H9 (cell line): Measurements from ENCODE around the gene TPD52L2. TPM values are rescaled to one million over a fixed set of nuclear protein-coding genes. Genes with fewer than 3 reads are reported as not detected.

Experiments
- DNase-seq: peaks from one replicate; pipeline ENCODE4 v3.0.0-alpha.2; 2017
- H2AFZ ChIP-seq: one replicate; pipeline ENCODE4 v1.6.1; 2013; ENCODE audit warnings: mild to moderate bottlenecking, low read length, control low read depth, moderate library complexity
- H2AK5ac ChIP-seq: 2 replicates; pipeline ENCODE4 v1.6.1; 2013; ENCODE audit warnings: low read length, control low read depth, mixed read lengths; ENCODE audit not compliant: insufficient read length
- H2BK120ac ChIP-seq: one replicate; pipeline ENCODE4 v1.6.1; 2013; ENCODE audit warnings: low read depth, mild to moderate bottlenecking, low read length, control low read depth, inconsistent platforms; ENCODE audit not compliant: poor library complexity, severe bottlenecking
- H2BK12ac ChIP-seq: 2 replicates; pipeline ENCODE4 v1.6.1; 2013; ENCODE audit warnings: low read length, control low read depth, mixed read lengths, low read depth; ENCODE audit not compliant: insufficient read length
- H2BK15ac ChIP-seq: 2 replicates; pipeline ENCODE4 v1.6.1; 2013; ENCODE audit warnings: low read depth, low read length, control low read depth
- H2BK20ac ChIP-seq: one replicate; pipeline ENCODE4 v1.6.1; 2013; ENCODE audit warnings: low read depth, mild to moderate bottlenecking, low read length, control low read depth, inconsistent platforms; ENCODE audit not compliant: poor library complexity, severe bottlenecking
- H2BK5ac ChIP-seq: 2 replicates; pipeline ENCODE4 v1.6.1; 2013; ENCODE audit warnings: low read length, control low read depth, mixed read lengths; ENCODE audit not compliant: insufficient read length
- H3K14ac ChIP-seq: 2 replicates; pipeline ENCODE4 v1.6.1; 2013; ENCODE audit warnings: low read length, control low read depth; ENCODE audit not compliant: insufficient read depth
- H3K18ac ChIP-seq: 2 replicates; pipeline ENCODE4 v1.6.1; 2013; ENCODE audit warnings: low read depth, mild to moderate bottlenecking, mixed read lengths, low read length, control low read depth; ENCODE audit not compliant: insufficient read length
- H3K23ac ChIP-seq: 2 replicates; pipeline ENCODE4 v1.6.1; 2013; ENCODE audit warnings: low read length, control low read depth, mixed read lengths, low read depth; ENCODE audit not compliant: insufficient read length
- H3K23me2 ChIP-seq: 2 replicates; pipeline ENCODE4 v1.6.1; 2013; ENCODE audit warnings: low read depth, mild to moderate bottlenecking, mixed read lengths, low read length, control low read depth; ENCODE audit not compliant: insufficient read length, poor library complexity, severe bottlenecking
- H3K27ac ChIP-seq: 2 replicates; pipeline ENCODE4 v1.5.1; 2013; ENCODE audit warnings: low read length, control low read depth, mixed read lengths, low read depth; ENCODE audit not compliant: insufficient read length
- H3K27me3 ChIP-seq: 2 replicates; pipeline ENCODE4 v1.6.1; 2013; ENCODE audit warnings: low read length, control low read depth, inconsistent platforms; ENCODE audit not compliant: insufficient read depth
- H3K4ac ChIP-seq: 2 replicates; pipeline ENCODE4 v1.6.1; 2013; ENCODE audit warnings: low read depth, mild to moderate bottlenecking, control low read depth, inconsistent platforms, low read length, moderate library complexity
- H3K4me1 ChIP-seq: 2 replicates; pipeline ENCODE4 v1.6.1; 2013; ENCODE audit warnings: low read length, control low read depth, inconsistent platforms; ENCODE audit not compliant: insufficient read depth
- H3K4me2 ChIP-seq: 2 replicates; pipeline ENCODE4 v1.6.1; 2013; ENCODE audit warnings: low read length, control low read depth, mixed read lengths; ENCODE audit not compliant: insufficient read length, insufficient read depth
- H3K56ac ChIP-seq: 2 replicates; pipeline ENCODE4 v1.6.1; 2013; ENCODE audit warnings: low read depth, mild to moderate bottlenecking, mixed read lengths, low read length, control low read depth; ENCODE audit not compliant: insufficient read length
- H3K79me1 ChIP-seq: 2 replicates; pipeline ENCODE4 v1.6.1; 2013; ENCODE audit warnings: low read depth, mild to moderate bottlenecking, moderate library complexity, low read length, control low read depth, inconsistent platforms; ENCODE audit not compliant: insufficient read depth, poor library complexity, severe bottlenecking
- H3K79me2 ChIP-seq: 2 replicates; pipeline ENCODE4 v1.6.1; 2013; ENCODE audit warnings: low read length, control low read depth, inconsistent platforms; ENCODE audit not compliant: insufficient read depth
- H3K9ac ChIP-seq: 2 replicates; pipeline ENCODE4 v1.6.1; 2013; ENCODE audit warnings: low read length, control low read depth, mixed read lengths; ENCODE audit not compliant: insufficient read length; ENCODE audit errors: extremely low read depth
- H3K9me3 ChIP-seq: one replicate; pipeline ENCODE4 v1.6.1; 2013; ENCODE audit warnings: low read depth, low read length, inconsistent platforms; ENCODE audit not compliant: control insufficient read depth
- H3T11ph ChIP-seq: one replicate; pipeline ENCODE4 v1.6.1; 2013; ENCODE audit warnings: mild to moderate bottlenecking, low read length, control low read depth, inconsistent platforms
- H4K20me1 ChIP-seq: one replicate; pipeline ENCODE4 v1.6.1; 2013; ENCODE audit not compliant: control insufficient read depth, insufficient read length, insufficient read depth
- H4K5ac ChIP-seq: 2 replicates; pipeline ENCODE4 v1.6.1; 2013; ENCODE audit warnings: low read depth, mild to moderate bottlenecking, mixed read lengths, low read length, control low read depth; ENCODE audit not compliant: insufficient read length
- H4K8ac ChIP-seq: replicated peaks from 2 replicates; pipeline ENCODE4 v1.6.1; 2013; ENCODE audit warnings: low read length, control low read depth, mixed read lengths, low read depth; ENCODE audit not compliant: insufficient read length
- H4K91ac ChIP-seq: 2 replicates; pipeline ENCODE4 v1.6.1; 2013; ENCODE audit warnings: low read depth, mild to moderate bottlenecking, moderate library complexity, mixed read lengths, low read length, control low read depth; ENCODE audit not compliant: insufficient read length
- H3K27ac Mint-ChIP-seq, 3 experiments: 2 replicates in 2 of 3; 3 replicates in 1 of 3; pipeline ENCODE4 v1.8.0; 2020 to 2021; ENCODE audit warnings: mixed read lengths in 3 of 3, mild to moderate bottlenecking in 1 of 3, moderate library complexity in 1 of 3
- H3K27me3 Mint-ChIP-seq: 2 replicates; pipeline ENCODE4 v1.8.0; 2021; ENCODE audit warnings: low read depth, mild to moderate bottlenecking, moderate library complexity, mixed read lengths
- H3K36me3 Mint-ChIP-seq, 3 experiments: 2 replicates in 2 of 3; 3 replicates in 1 of 3; pipeline ENCODE4 v1.8.0; 2020 to 2021; ENCODE audit warnings: low read depth in 3 of 3, mixed read lengths in 3 of 3; ENCODE audit not compliant: insufficient read depth in 1 of 3
- H3K4me1 Mint-ChIP-seq, 2 experiments: 2 replicates each; pipeline ENCODE4 v1.8.0; 2020; ENCODE audit warnings: mixed read lengths in 2 of 2
- H3K4me3 Mint-ChIP-seq, 2 experiments: 2 replicates in 1 of 2; 3 replicates in 1 of 2; pipeline ENCODE4 v1.8.0; 2020 to 2021; ENCODE audit warnings: mild to moderate bottlenecking in 2 of 2, mixed read lengths in 2 of 2, moderate library complexity in 1 of 2
- H3K9me3 Mint-ChIP-seq, 2 experiments: 2 replicates in 1 of 2; 3 replicates in 1 of 2; pipeline ENCODE4 v1.8.0; 2020; ENCODE audit warnings: mild to moderate bottlenecking in 2 of 2, mixed read lengths in 2 of 2, moderate library complexity in 1 of 2
- WGBS: extraction: QIAGEN DNeasy Blood & Tissue Kit; methylation state at CpG from one replicate; pipeline ENCODE4 v1.1.7; 2013; ENCODE audit warnings: missing lambda C conversion rate, low lambda C conversion rate, mixed read lengths; ENCODE audit not compliant: insufficient read length; ENCODE audit errors: extremely low coverage; 5-methylcytosine and 5-hydroxymethylcytosine counted together
- total RNA-seq: library from RNA; stranded (reverse); gene quantifications from 2 replicates; pipeline ENCODE4 v1.2.1, GENCODE V29; 2021
- TF ChIP-seq, protein P1 (sequence below): fragments of 200-600 bp; sonication (generic); conservative IDR thresholded peaks from 3 replicates; pipeline ENCODE4 v1.8.0; 2021; ENCODE audit warnings: antibody characterized with exemption, mild to moderate bottlenecking

TPD52L2 gene
- total RNA-seq, 1 experiment from 2014 or later, result 94.1 TPM

DNA sequence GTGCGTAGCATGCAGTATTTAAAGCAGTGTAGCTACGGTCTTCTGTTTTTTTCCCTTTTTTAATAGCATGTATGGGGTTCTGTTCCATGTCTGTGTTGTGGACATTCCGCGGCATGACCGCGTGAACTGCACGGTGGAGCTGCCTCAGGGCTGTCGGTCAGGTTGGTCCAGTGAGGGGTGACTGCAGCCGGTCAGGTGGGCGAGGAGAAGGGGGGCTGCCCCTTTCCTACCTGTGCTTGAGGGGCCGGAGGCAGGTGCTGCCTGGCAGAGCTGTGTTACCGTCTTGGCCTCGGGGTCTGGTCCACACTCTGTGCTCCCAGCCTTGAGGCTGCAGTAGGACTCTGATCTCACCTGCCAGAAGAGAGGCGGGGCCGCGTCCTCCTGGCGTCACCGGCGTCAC is 66.7 kb downstream of the TPD52L2 start:
- Histone ChIP-seq H3K18ac (no peak overlapping the region), H2BK15ac (no peak overlapping the region), H2BK12ac (no peak overlapping the region), H2AK5ac (no peak overlapping the region), H3K23ac (no peak overlapping the region), H3K56ac (no peak overlapping the region), H3K27me3 (no peaks in the 10 kb centered on the region), H3T11ph (no peak overlapping the region), H3K9me3 (no peaks in the 10 kb centered on the region), H2BK20ac (no peak overlapping the region), H3K79me2 (0 out of 2 replicates have a peak, but pooled peaks cover 4% of the 10 kb centered on the region), H4K5ac (no peak overlapping the region), H2BK120ac (no peak overlapping the region), H3K23me2 (no peaks in the 10 kb centered on the region), H3K27ac (no peak overlapping the region), H3K4me2 (no peak overlapping the region), H2AFZ (no peak overlapping the region), H4K20me1 (no peaks in the 10 kb centered on the region), H2BK5ac (no peak overlapping the region), H3K4me1 (no peaks in the 10 kb centered on the region), H3K4ac (no peak overlapping the region), H4K91ac (no peak overlapping the region), H3K9ac (no peak overlapping the region), H3K14ac (no peak overlapping the region), H4K8ac (no peak overlapping the region), H3K79me1 (no peaks in the 10 kb centered on the region)
- TF ChIP-seq, protein P1, sequence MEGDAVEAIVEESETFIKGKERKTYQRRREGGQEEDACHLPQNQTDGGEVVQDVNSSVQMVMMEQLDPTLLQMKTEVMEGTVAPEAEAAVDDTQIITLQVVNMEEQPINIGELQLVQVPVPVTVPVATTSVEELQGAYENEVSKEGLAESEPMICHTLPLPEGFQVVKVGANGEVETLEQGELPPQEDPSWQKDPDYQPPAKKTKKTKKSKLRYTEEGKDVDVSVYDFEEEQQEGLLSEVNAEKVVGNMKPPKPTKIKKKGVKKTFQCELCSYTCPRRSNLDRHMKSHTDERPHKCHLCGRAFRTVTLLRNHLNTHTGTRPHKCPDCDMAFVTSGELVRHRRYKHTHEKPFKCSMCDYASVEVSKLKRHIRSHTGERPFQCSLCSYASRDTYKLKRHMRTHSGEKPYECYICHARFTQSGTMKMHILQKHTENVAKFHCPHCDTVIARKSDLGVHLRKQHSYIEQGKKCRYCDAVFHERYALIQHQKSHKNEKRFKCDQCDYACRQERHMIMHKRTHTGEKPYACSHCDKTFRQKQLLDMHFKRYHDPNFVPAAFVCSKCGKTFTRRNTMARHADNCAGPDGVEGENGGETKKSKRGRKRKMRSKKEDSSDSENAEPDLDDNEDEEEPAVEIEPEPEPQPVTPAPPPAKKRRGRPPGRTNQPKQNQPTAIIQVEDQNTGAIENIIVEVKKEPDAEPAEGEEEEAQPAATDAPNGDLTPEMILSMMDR, result no peak
- Mint-ChIP-seq H3K4me3 (no peak overlapping the region), H3K4me1 (no peaks in the 10 kb centered on the region), H3K27ac (no peak overlapping the region; a peak in 1 of 7 replicates), H3K36me3 (peaks cover 35 to 68% (median 68%) of the 10 kb centered on the region in 3 experiments), H3K27me3 (no peaks in the 10 kb centered on the region), H3K9me3 (no peaks in the 10 kb centered on the region)
- DNase-seq, result no peak
- WGBS, result no CpG with 5 or more reads among the region's 19 CpGs
